HepG2 (cell line): Measurements from ENCODE around the gene CDC34. TPM values are rescaled to one million over a fixed set of nuclear protein-coding genes. Genes with fewer than 3 reads are reported as not detected.

Source experiments
- CEBPG ChIP-seq: IDR thresholded peaks from 2 replicates; pipeline ENCODE4 v1.6.1; 2016
- DNMT1 ChIP-seq: sonication (generic); formaldehyde crosslinking; IDR thresholded peaks from 2 replicates; pipeline ENCODE4 v1.5.1; 2020; ENCODE audit warnings: mild to moderate bottlenecking, missing genetic modification reagents
- GZF1 ChIP-seq: sonication (generic); formaldehyde crosslinking; IDR thresholded peaks from 2 replicates; pipeline ENCODE4 v1.5.1; 2020; ENCODE audit warnings: mild to moderate bottlenecking, missing genetic modification reagents
- MYC ChIP-seq: sonication (generic); formaldehyde crosslinking; IDR thresholded peaks from 2 replicates; pipeline ENCODE4 v1.9.0; 2021; ENCODE audit warnings: missing genetic modification reagents, borderline replicate concordance
- ONECUT2 ChIP-seq: sonication (generic); formaldehyde crosslinking; IDR thresholded peaks from 2 replicates; pipeline ENCODE4 v1.4.0; 2020; ENCODE audit warnings: missing genetic modification reagents
- RARA ChIP-seq: IDR thresholded peaks from 2 replicates; pipeline ENCODE4 v1.6.1; 2016; ENCODE audit warnings: missing genetic modification reagents, missing compliant biosample characterization
- ZBTB38 ChIP-seq: sonication (generic); formaldehyde crosslinking; IDR thresholded peaks from 2 replicates; pipeline ENCODE4 v1.5.1; 2020; ENCODE audit warnings: mild to moderate bottlenecking, missing genetic modification reagents
- ZBTB46 ChIP-seq: sonication (generic); formaldehyde crosslinking; IDR thresholded peaks from 2 replicates; pipeline ENCODE4 v1.4.0; 2020; ENCODE audit warnings: mild to moderate bottlenecking, missing genetic modification reagents, borderline replicate concordance
- ZFP36L2 ChIP-seq: sonication (generic); formaldehyde crosslinking; IDR thresholded peaks from 2 replicates; pipeline ENCODE4 v1.4.0; 2020; ENCODE audit warnings: missing genetic modification reagents
- ZNF446 ChIP-seq: sonication (generic); formaldehyde crosslinking; IDR thresholded peaks from 2 replicates; pipeline ENCODE4 v1.5.0; 2020; ENCODE audit warnings: mild to moderate bottlenecking, missing genetic modification reagents
- ZNF572 ChIP-seq: sonication (generic); formaldehyde crosslinking; IDR thresholded peaks from 2 replicates; pipeline ENCODE4 v1.5.1; 2020; ENCODE audit warnings: mild to moderate bottlenecking, missing genetic modification reagents
- ZNF598 ChIP-seq: sonication (generic); formaldehyde crosslinking; IDR thresholded peaks from 2 replicates; pipeline ENCODE4 v1.5.1; 2020; ENCODE audit warnings: mild to moderate bottlenecking, missing genetic modification reagents, borderline replicate concordance
- ZSCAN29 ChIP-seq: sonication (generic); formaldehyde crosslinking; conservative IDR thresholded peaks from 2 replicates; pipeline ENCODE4 v1.4.0; 2020; ENCODE audit warnings: mild to moderate bottlenecking, missing genetic modification reagents
- polyA plus RNA-seq, 8 experiments: library from polyadenylated mRNA; depleted of rRNA in 3 of 8; stranded (reverse) in 7 of 8; unstranded in 1 of 8; fragments of >200 nt; fragmentation: Illumina TruSeq in 4 of 8; extraction: Trizol in 4 of 8; gene quantifications; 2 replicates each; pipeline versions ENCODE4 v1.2.1 to v1.2.3, GENCODE V29; 2011 to 2016; ENCODE audit warnings: low read depth in 4 of 8, missing spikeins in 1 of 8, mixed read lengths in 1 of 8; ENCODE audit not compliant: insufficient read depth in 1 of 8
- total RNA-seq, 5 experiments: library from RNA; depleted of rRNA; stranded (reverse); fragments of >200 nt; fragmentation: Illumina TruSeq; extraction: Trizol; gene quantifications; 2 replicates each; pipeline ENCODE4 v1.2.3, GENCODE V29; 2016; ENCODE audit warnings: low read depth in 1 of 5
- TF ChIP-seq, protein P1 (sequence below): sonication (generic); formaldehyde crosslinking; IDR thresholded peaks from 2 replicates; pipeline ENCODE4 v1.5.0; 2020; ENCODE audit warnings: missing genetic modification reagents
- TF ChIP-seq, protein P2 (sequence below): sonication (generic); formaldehyde crosslinking; IDR thresholded peaks from 2 replicates; pipeline ENCODE4 v1.4.0; 2020; ENCODE audit warnings: mild to moderate bottlenecking, missing genetic modification reagents
- TF ChIP-seq, protein P3 (sequence below): sonication (generic); formaldehyde crosslinking; IDR thresholded peaks from 2 replicates; pipeline ENCODE4 v1.4.0; 2020; ENCODE audit warnings: missing genetic modification reagents, borderline replicate concordance

CDC34 gene
- total and polyA plus RNA-seq, 2 of the 13 experiments (the other 11 are each of a cell fraction or from before 2014, with no cell fraction given), result 138 to 150 TPM

- no peak for TF ChIP-seq ZBTB46 (CRISPR knock-in tag)
- TF ChIP-seq ZFP36L2, result no peak
- TF ChIP-seq MYC, result no peak
- TF ChIP-seq, protein P1, sequence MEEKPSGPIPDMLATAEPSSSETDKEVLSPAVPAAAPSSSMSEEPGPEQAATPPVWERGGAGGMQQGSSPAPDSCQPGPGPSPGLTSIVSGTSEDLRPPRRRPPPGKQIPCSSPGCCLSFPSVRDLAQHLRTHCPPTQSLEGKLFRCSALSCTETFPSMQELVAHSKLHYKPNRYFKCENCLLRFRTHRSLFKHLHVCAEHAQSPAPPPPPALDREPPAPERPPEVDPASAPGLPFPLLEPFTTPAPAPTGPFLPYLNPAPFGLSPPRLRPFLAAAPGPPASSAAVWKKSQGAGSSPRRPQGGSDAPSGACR, result no peak
- 0 out of 2 replicates have a peak, but pooled peaks have one; percentile 12 for TF ChIP-seq ZNF598 (CRISPR knock-in tag)
- TF ChIP-seq GZF1, result no peak
- no peak for TF ChIP-seq ZNF446 (CRISPR knock-in tag)
- TF ChIP-seq CEBPG (CRISPR knock-in tag), result no peak
- no peak for TF ChIP-seq DNMT1 (CRISPR knock-in tag)
- no peak for TF ChIP-seq ONECUT2 (CRISPR knock-in tag)
- TF ChIP-seq, protein P2, sequence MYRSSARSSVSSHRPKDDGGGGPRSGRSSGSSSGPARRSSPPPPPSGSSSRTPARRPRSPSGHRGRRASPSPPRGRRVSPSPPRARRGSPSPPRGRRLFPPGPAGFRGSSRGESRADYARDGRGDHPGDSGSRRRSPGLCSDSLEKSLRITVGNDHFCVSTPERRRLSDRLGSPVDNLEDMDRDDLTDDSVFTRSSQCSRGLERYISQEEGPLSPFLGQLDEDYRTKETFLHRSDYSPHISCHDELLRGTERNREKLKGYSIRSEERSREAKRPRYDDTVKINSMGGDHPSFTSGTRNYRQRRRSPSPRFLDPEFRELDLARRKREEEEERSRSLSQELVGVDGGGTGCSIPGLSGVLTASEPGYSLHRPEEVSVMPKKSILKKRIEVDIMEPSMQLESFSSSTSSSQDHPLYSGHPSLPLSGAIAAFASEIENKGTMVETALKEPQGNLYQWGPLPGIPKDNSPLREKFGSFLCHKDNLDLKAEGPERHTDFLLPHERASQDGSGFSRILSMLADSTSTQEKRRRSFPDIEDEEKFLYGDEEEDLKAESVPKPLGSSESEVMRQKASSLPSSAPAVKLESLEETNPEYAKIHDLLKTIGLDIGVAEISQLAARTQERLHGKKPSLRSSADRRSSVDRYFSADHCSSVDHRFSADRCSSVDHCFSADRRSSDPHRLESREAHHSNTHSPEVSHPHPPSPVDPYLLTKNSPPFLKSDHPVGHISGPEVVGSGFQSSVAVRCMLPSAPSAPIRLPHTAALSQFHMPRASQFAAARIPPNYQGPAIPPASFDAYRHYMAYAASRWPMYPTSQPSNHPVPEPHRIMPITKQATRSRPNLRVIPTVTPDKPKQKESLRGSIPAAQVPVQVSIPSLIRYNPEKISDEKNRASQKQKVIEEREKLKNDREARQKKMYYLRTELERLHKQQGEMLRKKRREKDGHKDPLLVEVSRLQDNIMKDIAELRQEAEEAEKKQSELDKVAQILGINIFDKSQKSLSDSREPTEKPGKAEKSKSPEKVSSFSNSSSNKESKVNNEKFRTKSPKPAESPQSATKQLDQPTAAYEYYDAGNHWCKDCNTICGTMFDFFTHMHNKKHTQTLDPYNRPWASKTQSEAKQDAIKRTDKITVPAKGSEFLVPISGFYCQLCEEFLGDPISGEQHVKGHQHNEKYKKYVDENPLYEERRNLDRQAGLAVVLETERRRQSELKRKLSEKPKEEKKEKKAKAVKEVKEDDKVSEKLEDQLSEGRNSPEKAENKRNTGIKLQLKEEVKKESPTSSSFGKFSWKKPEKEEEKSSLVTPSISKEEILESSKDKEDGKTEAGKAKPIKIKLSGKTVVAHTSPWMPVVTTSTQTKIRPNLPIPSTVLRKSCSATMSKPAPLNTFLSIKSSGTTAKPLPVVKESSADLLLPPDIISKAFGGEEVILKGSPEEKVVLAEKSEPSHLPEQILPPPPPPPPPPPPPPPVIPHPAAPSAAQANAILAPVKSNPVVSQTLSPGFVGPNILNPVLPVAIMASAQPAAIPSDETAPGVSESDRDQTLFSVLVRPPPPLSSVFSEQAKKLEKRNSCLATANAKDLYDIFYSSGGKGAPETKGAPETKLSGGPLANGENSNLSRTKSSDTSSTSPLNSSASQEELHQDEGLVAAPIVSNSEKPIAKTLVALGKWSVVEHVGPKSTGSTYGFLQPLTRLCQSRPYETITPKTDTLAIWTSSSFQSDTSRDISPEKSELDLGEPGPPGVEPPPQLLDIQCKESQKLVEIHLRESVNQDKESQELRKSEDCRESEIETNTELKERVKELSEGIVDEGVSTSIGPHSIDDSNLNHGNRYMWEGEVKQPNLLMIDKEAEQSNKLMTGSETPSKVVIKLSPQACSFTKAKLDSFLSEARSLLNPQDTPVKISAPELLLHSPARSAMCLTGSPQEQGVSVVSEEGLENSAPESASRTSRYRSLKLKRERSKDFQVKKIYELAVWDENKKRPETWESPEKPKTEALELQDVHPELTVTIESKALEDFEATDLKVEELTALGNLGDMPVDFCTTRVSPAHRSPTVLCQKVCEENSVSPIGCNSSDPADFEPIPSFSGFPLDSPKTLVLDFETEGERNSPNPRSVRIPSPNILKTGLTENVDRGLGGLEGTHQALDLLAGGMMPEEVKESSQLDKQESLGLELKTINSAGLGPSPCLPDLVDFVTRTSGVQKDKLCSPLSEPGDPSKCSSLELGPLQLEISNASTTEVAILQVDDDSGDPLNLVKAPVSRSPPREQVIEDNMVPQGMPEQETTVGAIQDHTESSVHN (CRISPR knock-in tag), result no peak
- TF ChIP-seq RARA (CRISPR knock-in tag), result no peak
- TF ChIP-seq, protein P3, sequence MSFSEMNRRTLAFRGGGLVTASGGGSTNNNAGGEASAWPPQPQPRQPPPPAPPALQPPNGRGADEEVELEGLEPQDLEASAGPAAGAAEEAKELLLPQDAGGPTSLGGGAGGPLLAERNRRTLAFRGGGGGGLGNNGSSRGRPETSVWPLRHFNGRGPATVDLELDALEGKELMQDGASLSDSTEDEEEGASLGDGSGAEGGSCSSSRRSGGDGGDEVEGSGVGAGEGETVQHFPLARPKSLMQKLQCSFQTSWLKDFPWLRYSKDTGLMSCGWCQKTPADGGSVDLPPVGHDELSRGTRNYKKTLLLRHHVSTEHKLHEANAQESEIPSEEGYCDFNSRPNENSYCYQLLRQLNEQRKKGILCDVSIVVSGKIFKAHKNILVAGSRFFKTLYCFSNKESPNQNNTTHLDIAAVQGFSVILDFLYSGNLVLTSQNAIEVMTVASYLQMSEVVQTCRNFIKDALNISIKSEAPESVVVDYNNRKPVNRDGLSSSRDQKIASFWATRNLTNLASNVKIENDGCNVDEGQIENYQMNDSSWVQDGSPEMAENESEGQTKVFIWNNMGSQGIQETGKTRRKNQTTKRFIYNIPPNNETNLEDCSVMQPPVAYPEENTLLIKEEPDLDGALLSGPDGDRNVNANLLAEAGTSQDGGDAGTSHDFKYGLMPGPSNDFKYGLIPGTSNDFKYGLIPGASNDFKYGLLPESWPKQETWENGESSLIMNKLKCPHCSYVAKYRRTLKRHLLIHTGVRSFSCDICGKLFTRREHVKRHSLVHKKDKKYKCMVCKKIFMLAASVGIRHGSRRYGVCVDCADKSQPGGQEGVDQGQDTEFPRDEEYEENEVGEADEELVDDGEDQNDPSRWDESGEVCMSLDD (CRISPR knock-in tag), result 0 out of 2 replicates have a peak, but pooled peaks have one; percentile 8
- TF ChIP-seq ZBTB38 (CRISPR knock-in tag), result no peak
- TF ChIP-seq ZSCAN29, result no peak
- TF ChIP-seq ZNF572, result 0 out of 2 replicates have a peak, but pooled peaks have one; percentile 1
Observed at GRCh38 chr19:571566-571974, 40.0 kb downstream of the CDC34 start (continued).
